DND-41 (cell line): ENCODE measurements around the gene DOCK3.

ENCODE experiments used
- ATAC-seq: fragments of 200-7000 bp; cut with Tn5 transposase; 3 replicates; pipeline ENCODE4 v1.9.1; 2021; ENCODE audit warnings: low read depth; ENCODE audit not compliant: insufficient read depth
- DNase-seq: peaks from one replicate; pipeline ENCODE4 v3.0.0-alpha.2; 2020
- H2AFZ ChIP-seq: 2 replicates; pipeline ENCODE4 v1.6.0; 2012; ENCODE audit warnings: low read depth, low read length
- H3K27ac ChIP-seq: 2 replicates; pipeline ENCODE4 v1.5.1; 2012; ENCODE audit warnings: low read length, inconsistent platforms
- H3K27me3 ChIP-seq: fragments of 200-600 bp; sonication (generic); 2 replicates; pipeline ENCODE4 v1.6.0; 2012; ENCODE audit warnings: low read length, mild to moderate bottlenecking, inconsistent platforms; ENCODE audit not compliant: insufficient read depth, poor library complexity
- H3K36me3 ChIP-seq: 2 replicates; pipeline ENCODE4 v1.5.1; 2012; ENCODE audit warnings: low read length, inconsistent platforms; ENCODE audit not compliant: insufficient read depth
- H3K4me1 ChIP-seq: 2 replicates; pipeline ENCODE4 v1.5.1; 2012; ENCODE audit warnings: mild to moderate bottlenecking, low read length; ENCODE audit not compliant: insufficient read depth
- H3K4me2 ChIP-seq: 2 replicates; pipeline ENCODE4 v1.6.0; 2012; ENCODE audit warnings: mild to moderate bottlenecking, moderate library complexity, low read length, inconsistent platforms; ENCODE audit not compliant: insufficient read depth
- H3K4me3 ChIP-seq, 2 experiments: fragments of 200-600 bp in 1 of 2; shearing (Covaris generic) in 1 of 2; 2 replicates each; pipeline ENCODE4 v1.5.1; 2012 to 2016; ENCODE audit warnings: inconsistent platforms in 2 of 2, low read length in 2 of 2, mild to moderate bottlenecking in 2 of 2, low read depth in 1 of 2, moderate library complexity in 1 of 2
- H3K79me2 ChIP-seq: 2 replicates; pipeline ENCODE4 v1.6.0; 2012; ENCODE audit warnings: low read length, inconsistent platforms; ENCODE audit not compliant: insufficient read depth
- H3K9ac ChIP-seq: 2 replicates; pipeline ENCODE4 v1.6.0; 2012; ENCODE audit warnings: low read depth, mild to moderate bottlenecking, inconsistent platforms, low read length, moderate library complexity
- H3K9me3 ChIP-seq: 2 replicates; pipeline ENCODE4 v1.5.1; 2012; ENCODE audit warnings: low read length, moderate library complexity, mild to moderate bottlenecking, inconsistent platforms; ENCODE audit not compliant: insufficient read depth, severe bottlenecking
- H4K20me1 ChIP-seq: 2 replicates; pipeline ENCODE4 v1.6.0; 2012; ENCODE audit warnings: low read length; ENCODE audit not compliant: insufficient read depth
- EZH2 ChIP-seq: IDR thresholded peaks from 3 replicates; pipeline ENCODE4 v1.6.1; 2012; ENCODE audit warnings: borderline replicate concordance, low read depth, mild to moderate bottlenecking, moderate library complexity, low read length, inconsistent platforms; ENCODE audit not compliant: severe bottlenecking
- TF ChIP-seq, protein P1 (sequence below): IDR thresholded peaks from 2 replicates; pipeline ENCODE4 v1.5.1; 2012; ENCODE audit warnings: borderline replicate concordance, low read length, moderate library complexity, mild to moderate bottlenecking; ENCODE audit not compliant: poor library complexity, severe bottlenecking; ENCODE audit errors: extremely low read depth

The DOCK3 gene

DNA sequence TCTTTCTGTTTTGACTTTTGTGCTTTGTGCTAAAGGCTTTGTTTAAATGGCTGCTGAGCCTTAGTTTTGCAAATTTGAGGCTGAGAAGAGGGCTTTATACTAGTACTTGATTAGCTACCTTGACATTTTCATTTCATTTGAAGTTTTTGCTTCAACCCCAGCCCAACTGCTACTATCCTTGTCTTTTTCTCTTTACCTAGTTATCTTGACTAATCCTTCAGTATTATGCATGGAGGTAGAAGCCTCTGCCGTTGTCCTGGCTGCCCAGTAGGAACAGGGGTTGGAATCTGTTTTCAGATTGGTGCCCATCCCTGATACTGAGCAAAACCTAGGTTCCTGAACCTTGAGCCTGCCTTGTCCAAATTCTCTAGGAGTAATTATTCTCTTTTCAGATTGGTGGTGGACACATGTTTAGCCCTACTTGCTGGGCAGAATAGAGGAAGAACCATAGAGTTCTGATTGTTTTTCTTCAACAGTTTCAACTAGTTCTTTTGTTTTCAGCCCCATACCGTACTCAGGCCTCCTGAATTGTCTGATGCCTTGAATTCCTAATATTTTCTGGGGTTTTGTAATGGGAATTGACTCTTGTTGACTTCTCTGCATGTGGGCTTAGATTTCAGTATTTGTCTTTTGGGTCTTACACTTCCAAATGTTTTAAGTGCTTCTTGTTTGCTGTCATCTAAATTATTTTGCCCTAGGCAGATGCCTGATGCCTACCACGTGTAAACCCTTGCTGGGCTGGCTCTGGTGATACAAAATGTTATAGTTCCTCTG is 143.2 kb downstream of the DOCK3 start:
- H3K4me1 ChIP-seq, result no peaks in the 10 kb centered on the region
- H3K27ac ChIP-seq, result no peak overlapping the region
- TF ChIP-seq, protein P1, sequence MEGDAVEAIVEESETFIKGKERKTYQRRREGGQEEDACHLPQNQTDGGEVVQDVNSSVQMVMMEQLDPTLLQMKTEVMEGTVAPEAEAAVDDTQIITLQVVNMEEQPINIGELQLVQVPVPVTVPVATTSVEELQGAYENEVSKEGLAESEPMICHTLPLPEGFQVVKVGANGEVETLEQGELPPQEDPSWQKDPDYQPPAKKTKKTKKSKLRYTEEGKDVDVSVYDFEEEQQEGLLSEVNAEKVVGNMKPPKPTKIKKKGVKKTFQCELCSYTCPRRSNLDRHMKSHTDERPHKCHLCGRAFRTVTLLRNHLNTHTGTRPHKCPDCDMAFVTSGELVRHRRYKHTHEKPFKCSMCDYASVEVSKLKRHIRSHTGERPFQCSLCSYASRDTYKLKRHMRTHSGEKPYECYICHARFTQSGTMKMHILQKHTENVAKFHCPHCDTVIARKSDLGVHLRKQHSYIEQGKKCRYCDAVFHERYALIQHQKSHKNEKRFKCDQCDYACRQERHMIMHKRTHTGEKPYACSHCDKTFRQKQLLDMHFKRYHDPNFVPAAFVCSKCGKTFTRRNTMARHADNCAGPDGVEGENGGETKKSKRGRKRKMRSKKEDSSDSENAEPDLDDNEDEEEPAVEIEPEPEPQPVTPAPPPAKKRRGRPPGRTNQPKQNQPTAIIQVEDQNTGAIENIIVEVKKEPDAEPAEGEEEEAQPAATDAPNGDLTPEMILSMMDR, result no peak
- no peak for TF ChIP-seq EZH2
- H3K4me3 ChIP-seq, result no peak overlapping the region
- no peaks in the 10 kb centered on the region for H3K9me3 ChIP-seq
- no peak overlapping the region for H3K9ac ChIP-seq
- no peak overlapping the region for H3K4me2 ChIP-seq
- H2AFZ ChIP-seq, result no peak overlapping the region
- H3K27me3 ChIP-seq, result no peaks in the 10 kb centered on the region
- H4K20me1 ChIP-seq, result no peaks in the 10 kb centered on the region
- ATAC-seq (no peak), DNase-seq (no peak)
- H3K36me3 ChIP-seq, result no peaks in the 10 kb centered on the region
- H3K79me2 ChIP-seq, result no peaks in the 10 kb centered on the region

DNA sequence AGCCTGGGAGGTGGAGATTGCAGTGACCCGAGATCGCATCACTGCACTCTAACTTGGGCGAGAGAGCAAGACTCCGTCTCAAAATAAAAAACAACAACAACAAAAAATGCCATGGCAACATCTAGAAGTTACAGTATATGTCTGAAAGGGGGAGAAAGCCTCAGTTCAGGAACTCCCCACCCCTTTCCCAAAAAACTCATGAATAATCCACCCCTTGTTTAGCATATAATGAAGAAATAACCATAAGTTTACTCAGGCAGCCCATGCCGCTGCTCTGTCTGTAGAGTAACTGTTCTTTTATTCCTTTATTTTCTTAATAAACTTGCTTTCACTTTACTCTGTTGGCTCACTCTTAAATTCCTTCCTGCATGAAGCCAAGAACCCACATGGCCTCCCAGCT is 145.2 kb downstream of the DOCK3 start:
- Histone ChIP-seq H3K9ac (no peak overlapping the region), H4K20me1 (no peaks in the 10 kb centered on the region), H3K79me2 (no peaks in the 10 kb centered on the region), H3K4me3 (no peak overlapping the region), H3K4me2 (no peak overlapping the region), H3K36me3 (no peaks in the 10 kb centered on the region), H3K9me3 (no peaks in the 10 kb centered on the region), H2AFZ (no peak overlapping the region), H3K27me3 (no peaks in the 10 kb centered on the region), H3K27ac (no peak overlapping the region), H3K4me1 (no peaks in the 10 kb centered on the region)
- TF ChIP-seq EZH2, result no peak
- TF ChIP-seq, protein P1, result no peak
- no peak for ATAC-seq
- DNase-seq, result no peak

DNA sequence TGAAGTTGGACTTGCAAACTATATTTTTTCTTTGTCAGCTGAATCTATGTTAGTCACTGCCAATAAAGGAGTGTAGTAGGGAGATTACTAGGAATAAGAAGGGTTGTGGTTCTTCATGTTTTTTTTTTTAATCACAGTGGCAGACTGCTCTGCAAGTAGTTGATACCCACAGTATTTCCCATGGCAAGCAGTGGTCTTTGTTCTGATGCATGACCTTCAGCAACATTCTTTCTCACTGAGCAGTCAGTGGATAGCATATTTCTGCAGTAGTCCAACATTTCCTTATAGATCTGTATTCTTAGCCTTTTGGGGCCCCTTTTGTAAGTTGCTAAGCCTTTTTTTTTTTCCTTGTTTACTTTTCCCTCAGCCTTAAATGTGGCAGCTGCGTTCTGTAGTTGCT is 151.1 kb downstream of the DOCK3 start:
- Histone ChIP-seq H3K9ac (no peak overlapping the region), H3K27ac (no peak overlapping the region), H3K4me2 (no peak overlapping the region), H2AFZ (no peak overlapping the region), H3K36me3 (no peaks in the 10 kb centered on the region), H3K79me2 (no peaks in the 10 kb centered on the region), H3K9me3 (no peaks in the 10 kb centered on the region), H3K4me1 (no peaks in the 10 kb centered on the region), H4K20me1 (no peaks in the 10 kb centered on the region), H3K27me3 (peaks cover 15% of the 10 kb centered on the region), H3K4me3 (no peak overlapping the region)
- TF ChIP-seq, protein P1, result no peak
- TF ChIP-seq EZH2, result no peak
- DNase-seq, result no peak
- no peak for ATAC-seq
